H1 (cell line): Measurements from ENCODE around the gene ETDC. TPM values are rescaled to one million over a fixed set of nuclear protein-coding genes. Genes with fewer than 3 reads are reported as not detected.

Experiments used
- CTCF ChIA-PET: fragments of 300-600 bp; sonication (Branson Sonifier 250); formaldehyde crosslinking; loops from one replicate; lab custom pipeline; 2021; ENCODE audit not compliant: partially characterized antibody; lab: Charles Lee
- POLR2A ChIA-PET: fragments of 300-600 bp; sonication (Branson Sonifier 250); formaldehyde crosslinking; loops from one replicate; lab custom pipeline; 2021; ENCODE audit warnings: inconsistent platforms; ENCODE audit not compliant: partially characterized antibody; lab: Charles Lee
- DNase-seq, 2 experiments: peaks; one replicate each; pipeline versions ENCODE4 v3.0.0 to v3.0.0-alpha.2; 2010 to 2022; ENCODE audit warnings: low spot score in 2 of 2, low read depth in 1 of 2, mixed read lengths in 1 of 2
- FAIRE-seq: peaks from 2 replicates; lab custom pipeline; 2011; peaks lifted over from hg19 to GRCh38; lab: Jason Lieb, UNC
- H2AFZ ChIP-seq: 2 replicates; pipeline ENCODE4 v1.8.1; 2012; ENCODE audit warnings: low read length, inconsistent platforms
- H2AK5ac ChIP-seq: 2 replicates; pipeline ENCODE4 v1.6.1; 2013; ENCODE audit warnings: low read depth, low read length
- H2BK120ac ChIP-seq: replicated peaks from 2 replicates; pipeline ENCODE3; 2013; ENCODE audit warnings: low read depth, low read length, inconsistent platforms
- H2BK12ac ChIP-seq: 2 replicates; pipeline ENCODE4 v1.6.1; 2013; ENCODE audit warnings: low read depth, low read length
- H2BK15ac ChIP-seq: 2 replicates; pipeline ENCODE4 v1.6.1; 2013; ENCODE audit warnings: low read length
- H2BK20ac ChIP-seq: 2 replicates; pipeline ENCODE4 v1.6.1; 2013; ENCODE audit warnings: low read length
- H2BK5ac ChIP-seq: 2 replicates; pipeline ENCODE4 v1.6.1; 2013; ENCODE audit warnings: low read depth, low read length
- H3K14ac ChIP-seq: 2 replicates; pipeline ENCODE4 v1.6.1; 2013; ENCODE audit warnings: inconsistent platforms; ENCODE audit not compliant: insufficient read length
- H3K18ac ChIP-seq: 2 replicates; pipeline ENCODE4 v1.6.1; 2013; ENCODE audit warnings: low read length; ENCODE audit errors: extremely low read depth
- H3K23ac ChIP-seq: 2 replicates; pipeline ENCODE4 v1.6.1; 2013; ENCODE audit warnings: inconsistent platforms; ENCODE audit not compliant: insufficient read length
- H3K23me2 ChIP-seq: 2 replicates; pipeline ENCODE4 v1.6.1; 2013; ENCODE audit warnings: low read depth, low read length
- H3K27ac ChIP-seq: 2 replicates; pipeline ENCODE4 v1.6.1; 2011; ENCODE audit warnings: low read depth, low read length, inconsistent platforms
- H3K27me3 ChIP-seq, 4 experiments: replicated peaks in 1 of 4; 1 replicate in 1 of 4; 2 replicates in 3 of 4; pipeline versions ENCODE4 v1.6.1 to v1.8.1; 2011 to 2013; ENCODE audit warnings: low read length in 3 of 4, mild to moderate bottlenecking in 3 of 4, inconsistent platforms in 2 of 4, mixed read lengths in 2 of 4, moderate library complexity in 1 of 4; ENCODE audit not compliant: control insufficient read depth in 3 of 4, insufficient read depth in 3 of 4; ENCODE audit errors: extremely low read depth in 1 of 4
- H3K36me3 ChIP-seq, 4 experiments: 2 replicates each; pipeline versions ENCODE4 v1.6.1 to v1.8.1; 2011 to 2013; ENCODE audit warnings: mild to moderate bottlenecking in 4 of 4, low read length in 3 of 4, moderate library complexity in 2 of 4, control low read depth in 1 of 4, inconsistent platforms in 1 of 4; ENCODE audit not compliant: insufficient read depth in 4 of 4, control insufficient read depth in 2 of 4
- H3K4ac ChIP-seq: replicated peaks from 2 replicates; pipeline ENCODE3; 2013; ENCODE audit warnings: low read length, low read depth, mixed read lengths, inconsistent platforms; ENCODE audit not compliant: insufficient read length
- H3K4me1 ChIP-seq, 4 experiments: replicated peaks in 1 of 4; 1 replicate in 1 of 4; 2 replicates in 3 of 4; pipeline versions ENCODE4 v1.6.1 to v1.8.1; 2011 to 2013; ENCODE audit warnings: low read length in 3 of 4, inconsistent platforms in 2 of 4, mixed read lengths in 1 of 4; ENCODE audit not compliant: insufficient read depth in 4 of 4, control insufficient read depth in 3 of 4
- H3K4me2 ChIP-seq, 2 experiments: 2 replicates each; pipeline versions ENCODE4 v1.6.1 to v1.8.1; 2011 to 2013; ENCODE audit warnings: low read depth in 2 of 2, low read length in 2 of 2, control low read depth in 1 of 2, inconsistent platforms in 1 of 2, mild to moderate bottlenecking in 1 of 2; ENCODE audit not compliant: insufficient read depth in 1 of 2
- H3K4me3 ChIP-seq, 4 experiments: fragments of 200-600, 300-600 bp in 1 of 4; sonication (generic), shearing (Covaris generic), sonication (Bioruptor Twin) in 1 of 4; 2 replicates each; pipeline versions ENCODE4 v1.5.1 to v1.8.1; 2011 to 2016; ENCODE audit warnings: low read length in 4 of 4, low read depth in 3 of 4, control low read depth in 2 of 4, inconsistent platforms in 2 of 4, mild to moderate bottlenecking in 2 of 4, mixed read lengths in 1 of 4, moderate library complexity in 1 of 4; ENCODE audit not compliant: insufficient read depth in 2 of 4; ENCODE audit errors: extremely low read depth in 1 of 4
- H3K56ac ChIP-seq: replicated peaks from 2 replicates; pipeline ENCODE3; 2013; ENCODE audit warnings: low read depth, mild to moderate bottlenecking, mixed read lengths, low read length, inconsistent platforms; ENCODE audit not compliant: insufficient read length
- H3K79me1 ChIP-seq: 2 replicates; pipeline ENCODE4 v1.6.1; 2013; ENCODE audit warnings: low read depth, low read length, control low read depth
- H3K79me2 ChIP-seq, 2 experiments: 2 replicates each; pipeline versions ENCODE4 v1.6.1 to v1.8.1; 2012 to 2013; ENCODE audit warnings: low read length in 2 of 2, mild to moderate bottlenecking in 2 of 2, inconsistent platforms in 1 of 2; ENCODE audit not compliant: insufficient read depth in 2 of 2, control insufficient read depth in 1 of 2
- H3K9ac ChIP-seq, 4 experiments: replicated peaks in 1 of 4; 1 replicate in 1 of 4; 2 replicates in 3 of 4; pipeline versions ENCODE4 v1.6.1 to v1.8.1; 2011 to 2013; ENCODE audit warnings: low read depth in 3 of 4, low read length in 3 of 4, control low read depth in 2 of 4, mild to moderate bottlenecking in 2 of 4, moderate library complexity in 2 of 4, inconsistent platforms in 1 of 4; ENCODE audit errors: extremely low read depth in 1 of 4
- H3K9me3 ChIP-seq, 2 experiments: 2 replicates each; pipeline versions ENCODE4 v1.6.1 to v1.8.1; 2012 to 2013; ENCODE audit warnings: mild to moderate bottlenecking in 2 of 2, moderate library complexity in 2 of 2, control low read depth in 1 of 2, inconsistent platforms in 1 of 2, low read depth in 1 of 2, low read length in 1 of 2, mixed read lengths in 1 of 2; ENCODE audit not compliant: insufficient read depth in 2 of 2
- H4K20me1 ChIP-seq, 2 experiments: replicated peaks in 1 of 2; 2 replicates each; pipeline versions ENCODE3 to v1.8.1; 2011 to 2013; ENCODE audit warnings: inconsistent platforms in 2 of 2, low read length in 2 of 2, mild to moderate bottlenecking in 1 of 2; ENCODE audit not compliant: insufficient read depth in 2 of 2, control insufficient read depth in 1 of 2
- H4K5ac ChIP-seq: 2 replicates; pipeline ENCODE4 v1.6.1; 2013; ENCODE audit warnings: low read length, low read depth, mixed read lengths, inconsistent platforms; ENCODE audit not compliant: insufficient read length
- H4K8ac ChIP-seq: 2 replicates; pipeline ENCODE4 v1.8.0; 2013; ENCODE audit warnings: mild to moderate bottlenecking, moderate library complexity, low read length, inconsistent platforms; ENCODE audit not compliant: insufficient read depth; ENCODE audit errors: extremely low read depth
- H4K91ac ChIP-seq: replicated peaks from 2 replicates; pipeline ENCODE3; 2013; ENCODE audit warnings: low read length, mixed read lengths, inconsistent platforms; ENCODE audit not compliant: insufficient read length
- BACH1 ChIP-seq: IDR thresholded peaks from 2 replicates; pipeline ENCODE4 v1.6.1; 2012; ENCODE audit warnings: low read length, improper control_type of control experiment
- CTCF ChIP-seq, 3 experiments: IDR thresholded peaks; 1 replicate in 2 of 3; 2 replicates in 1 of 3; pipeline versions ENCODE4 v1.5.1 to v1.6.1; 2011; ENCODE audit warnings: low read length in 3 of 3, mild to moderate bottlenecking in 3 of 3, inconsistent platforms in 2 of 3, low read depth in 1 of 3, moderate library complexity in 1 of 3; ENCODE audit not compliant: insufficient read depth in 1 of 3; ENCODE audit errors: control extremely low read depth in 1 of 3
- JUND ChIP-seq: IDR thresholded peaks from 2 replicates; pipeline ENCODE4 v1.6.1; 2011; ENCODE audit warnings: mild to moderate bottlenecking, improper control_type of control experiment, low read length
- RFX5 ChIP-seq: IDR thresholded peaks from 2 replicates; pipeline ENCODE4 v1.6.1; 2011; ENCODE audit warnings: low read depth, low read length, improper control_type of control experiment, borderline replicate concordance
- SAP30 ChIP-seq: fragments of 300-600 bp; sonication (generic); IDR thresholded peaks from 2 replicates; pipeline ENCODE4 v1.7.1; 2012; ENCODE audit warnings: low read length, moderate library complexity, mild to moderate bottlenecking, inconsistent platforms; ENCODE audit not compliant: insufficient read depth, insufficient replicate concordance
- SP1 ChIP-seq: IDR thresholded peaks from 2 replicates; pipeline ENCODE4 v1.6.1; 2011; ENCODE audit warnings: low read depth, low read length
- YY1 ChIP-seq: IDR thresholded peaks from 2 replicates; pipeline ENCODE4 v1.6.1; 2011; ENCODE audit warnings: low read depth, mild to moderate bottlenecking, low read length
- WGBS, 2 experiments: shearing (Covaris generic) in 1 of 2; methylation state at CpG; one replicate each; pipeline versions ENCODE4 v1.1.6 to v1.1.7; 2013 to 2015; ENCODE audit warnings: low lambda C conversion rate in 2 of 2, mixed read lengths in 2 of 2, inconsistent platforms in 1 of 2, low coverage in 1 of 2, missing lambda C conversion rate in 1 of 2; ENCODE audit not compliant: insufficient replicate concordance in 2 of 2, insufficient coverage in 1 of 2, insufficient read length in 1 of 2; ENCODE audit errors: extremely low coverage in 1 of 2, missing lambda C conversion rate in 1 of 2; 5-methylcytosine and 5-hydroxymethylcytosine counted together
- polyA plus RNA-seq, 7 experiments: library from polyadenylated mRNA; depleted of rRNA in 3 of 7; stranded (reverse) in 5 of 7; unstranded in 2 of 7; fragments of >200 nt in 5 of 7; fragments of 200-250 nt in 2 of 7; gene quantifications; 1 replicate in 5 of 7; 2 replicates in 1 of 7; 4 replicates in 1 of 7; pipeline versions ENCODE4 v1.2.1 to v1.2.3, GENCODE V29; 2011 to 2013; ENCODE audit warnings: missing spikeins in 2 of 7, mixed read lengths in 2 of 7
- total RNA-seq: library from RNA; stranded (reverse); fragmentation: NEBNext Ultra II Directional; extraction: Animal tissue kit (Norgen Biotek cat#: 25700); gene quantifications from 2 replicates; pipeline ENCODE4 v1.2.1, GENCODE V29; 2021
- TF ChIP-seq, protein P1 (sequence below): IDR thresholded peaks from 2 replicates; pipeline ENCODE4 v1.6.1; 2011; ENCODE audit warnings: low read depth, mild to moderate bottlenecking, low read length; ENCODE audit not compliant: insufficient read depth

The ETDC gene
- total and polyA plus RNA-seq, 2 of the 8 experiments (the other 6 are each of a cell fraction or from before 2014, with no cell fraction given), result not detected

DNA sequence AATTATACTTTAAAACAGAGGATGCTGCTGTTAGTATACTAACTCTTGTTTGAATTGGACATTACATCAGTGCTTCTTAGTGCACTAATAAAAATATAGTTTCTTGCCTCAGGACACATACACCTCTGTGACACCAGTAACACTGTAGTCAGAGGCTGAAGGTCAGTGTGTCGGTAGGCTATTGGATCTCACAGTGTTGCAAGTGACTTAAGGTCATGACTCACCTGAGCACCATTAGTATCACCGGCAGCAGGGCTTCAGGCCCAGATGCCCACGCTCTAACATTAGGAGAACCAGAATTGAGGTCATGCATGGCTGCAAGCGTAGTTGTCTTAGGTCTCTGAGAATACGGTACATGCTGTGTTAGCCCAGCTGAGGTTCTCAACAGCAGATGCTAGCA, 15.2 kb downstream of the ETDC start:
- Histone ChIP-seq H3K27me3 (no peaks in the 10 kb centered on the region), H4K20me1 (no peaks in the 10 kb centered on the region), H3K23me2 (no peaks in the 10 kb centered on the region), H3K4me2 (no peak overlapping the region), H3K4ac (no peak overlapping the region), H2BK15ac (no peak overlapping the region), H3K79me2 (peaks cover 0 to 6% of the 10 kb centered on the region in 2 experiments; a peak in 1 of 4 replicates), H3K56ac (no peak overlapping the region), H2BK5ac (no peak overlapping the region), H3K18ac (no peak overlapping the region), H3K79me1 (no peaks in the 10 kb centered on the region; the same call in 1 of the 2 replicates), H3K9ac (no peak overlapping the region), H2BK120ac (no peak overlapping the region), H3K27ac (no peak overlapping the region), H3K9me3 (peaks cover 2 to 21% of the 10 kb centered on the region in 2 experiments; a peak in 3 of 4 replicates), H4K5ac (no peak overlapping the region), H4K91ac (no peak overlapping the region), H3K36me3 (peaks cover 0 to 17% (median 3%) of the 10 kb centered on the region in 4 experiments; a peak in 3 of 8 replicates), H3K14ac (no peak overlapping the region), H2BK20ac (no peak overlapping the region), H2AK5ac (no peak overlapping the region), H2BK12ac (no peak overlapping the region), H3K4me1 (no peaks in the 10 kb centered on the region), H2AFZ (no peak overlapping the region), H4K8ac (no peak overlapping the region), H3K23ac (no peak overlapping the region), H3K4me3 (no peak overlapping the region)
- 96% methylated on average over 5 of the region's 5 CpGs; no CpG with 5 or more reads in 1 of the 2 experiments for WGBS, 2 experiments
- FAIRE-seq, result no peak
- ChIA-PET POLR2A (no interaction called here), CTCF (no interaction called here)
- DNase-seq, result no peak
- TF ChIP-seq SAP30 (no peak), SP1 (no peak), RFX5 (no peak), YY1 (no peak), BACH1 (no peak), JUND (no peak), CTCF (IDR thresholded peaks at IDR 0.05; ENCODE audit: control extremely low read depth in 1 of 3, insufficient read depth in 1 of 3, low read depth in 1 of 3, low read length in 3 of 3) (no peak)
- TF ChIP-seq, protein P1, sequence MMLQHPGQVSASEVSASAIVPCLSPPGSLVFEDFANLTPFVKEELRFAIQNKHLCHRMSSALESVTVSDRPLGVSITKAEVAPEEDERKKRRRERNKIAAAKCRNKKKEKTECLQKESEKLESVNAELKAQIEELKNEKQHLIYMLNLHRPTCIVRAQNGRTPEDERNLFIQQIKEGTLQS, result no peak
